CD4-positive, alpha-beta T cell treated with Interleukin-4 for 1 hour (primary cell): ENCODE measurements around the gene ZNF280C.
"Not testable (repeated sequence)": the region's sequence is repeated elsewhere in the genome, so short reads cannot be mapped to it uniquely, and the experiment has no call there.

Source experiments
- DNase-seq, 2 donors: peaks; one replicate each; pipeline ENCODE4 v3.0.0-alpha.2; 2020 to 2022

Gene ZNF280C

GRCh38 chrX:130268449-130269170 lies at the start of gene ZNF280C:
ZNF280C (minus strand) TSS chrX:130268899; CDS start chrX:130260449, 8,450 bp downstream.
- peak; percentile 94 to 95 for DNase-seq

GRCh38 chrX:130304587-130305368 lies 36.1 kb upstream of the ZNF280C start:
- DNase-seq: no peak

GRCh38 chrX:130301977-130302376 lies 33.3 kb upstream of the ZNF280C start:
- no peak for DNase-seq

GRCh38 chrX:130301405-130301804 lies 32.7 kb upstream of the ZNF280C start:
- DNase-seq: no peak

- no peak for DNase-seq
Measured at GRCh38 chrX:130300010-130300282, 31.2 kb upstream of the ZNF280C start.

- DNase-seq: no peak
Measured at GRCh38 chrX:130299279-130300009, 30.7 kb upstream of the ZNF280C start.

GRCh38 chrX:130296743-130297142 lies 28.0 kb upstream of the ZNF280C start:
- DNase-seq: no peak

- DNase-seq: no peak
Measured at GRCh38 chrX:130296297-130296678, 27.6 kb upstream of the ZNF280C start.

GRCh38 chrX:130295519-130296296 lies 27.0 kb upstream of the ZNF280C start:
- DNase-seq: no peak

- DNase-seq: no peak
Measured at GRCh38 chrX:130287071-130287770, 18.5 kb upstream of the ZNF280C start.

- no peak for DNase-seq
Measured at GRCh38 chrX:130285710-130286109, 17.0 kb upstream of the ZNF280C start.

GRCh38 chrX:130285069-130285620 lies 16.4 kb upstream of the ZNF280C start:
- no peak for DNase-seq

GRCh38 chrX:130282151-130282550 lies 13.5 kb upstream of the ZNF280C start:
- no peak for DNase-seq

- no peak for DNase-seq
Measured at GRCh38 chrX:130280901-130281300, 12.2 kb upstream of the ZNF280C start.

GRCh38 chrX:130272253-130272652 lies 3.6 kb upstream of the ZNF280C start:
- not testable (repeated sequence) for DNase-seq

GRCh38 chrX:130269391-130269790 lies 692 bp upstream of the ZNF280C start:
- not testable (repeated sequence) for DNase-seq

- DNase-seq: no peak
Measured at GRCh38 chrX:130267956-130268448, 697 bp downstream of the ZNF280C start.

- DNase-seq: no peak
Measured at GRCh38 chrX:130264573-130264972, 4.1 kb downstream of the ZNF280C start.

GRCh38 chrX:130263016-130263415 lies 5.7 kb downstream of the ZNF280C start:
- DNase-seq: no peak

- DNase-seq: no peak
Measured at GRCh38 chrX:130262231-130262630, 6.5 kb downstream of the ZNF280C start.

GRCh38 chrX:130261296-130261893 lies 7.3 kb downstream of the ZNF280C start:
- no peak for DNase-seq
